CD4-positive, alpha-beta T cell treated with Interleukin-4 for 1 hour (primary cell): ENCODE data around the gene TUBB4B.

ENCODE experiments used
- DNase-seq, 2 donors: peaks; one replicate each; pipeline ENCODE4 v3.0.0-alpha.2; 2020 to 2022

Gene TUBB4B

GRCh38 chr9:137273095-137273490, 32.0 kb downstream of the TUBB4B start:
- no peak for DNase-seq

GRCh38 chr9:137273611-137274320, 32.7 kb downstream of the TUBB4B start:
- no peak for DNase-seq

GRCh38 chr9:137275203-137275587, 34.1 kb downstream of the TUBB4B start:
- no peak for DNase-seq

- no peak for DNase-seq
These were observed 34.7 kb downstream of the TUBB4B start for GRCh38 chr9:137275588-137276472.

- DNase-seq = no peak
These were observed 35.6 kb downstream of the TUBB4B start for GRCh38 chr9:137276473-137277328.

- peak; percentile 31 to 66 for DNase-seq
These were observed 36.4 kb downstream of the TUBB4B start, which contains the start of gene TOR4A for GRCh38 chr9:137277329-137278041. TSS of gene TOR4A (plus strand) at chr9:137277726. CDS start at chr9:137278690, 964 bp downstream.

- no peak for DNase-seq
These were observed 37.1 kb downstream of the TUBB4B start for GRCh38 chr9:137278061-137278701.

GRCh38 chr9:137278721-137279711, 37.9 kb downstream of the TUBB4B start:
- DNase-seq = no peak

- DNase-seq = no peak
These were observed 38.8 kb downstream of the TUBB4B start for GRCh38 chr9:137279741-137280473.

GRCh38 chr9:137280474-137281344, 39.6 kb downstream of the TUBB4B start:
- no peak for DNase-seq

GRCh38 chr9:137281345-137282116, 40.4 kb downstream of the TUBB4B start:
- no peak for DNase-seq

- peak in 1 of 2 donors; percentile 39 for DNase-seq
These were observed 45.9 kb downstream of the TUBB4B start for GRCh38 chr9:137286975-137287383.

- DNase-seq = no peak
These were observed 52.0 kb downstream of the TUBB4B start for GRCh38 chr9:137293094-137293481.
